HCT116 (cell line): ENCODE results near the gene TLL2. TPM values are rescaled to one million over a fixed set of nuclear protein-coding genes. Genes with fewer than 3 reads are reported as not detected.
A peak's percentile ranks its signal among the peaks of the same experiment; 100 is the strongest.

ENCODE experiments used
- ATAC-seq: fragments of 200-7000 bp; cut with Tn5 transposase; 2 replicates; pipeline ENCODE4 v1.9.1; 2020; ENCODE audit warnings: mild to moderate bottlenecking, moderate library complexity
- BruUV-seq: library from RNA; stranded (reverse); fragments of 400-500 nt; replicated peaks from 2 replicates; lab custom pipeline; 2021; lab: Mats Ljungman, UMichigan
- CTCF ChIA-PET: fragments of 300-600 bp; sonication (Branson Sonifier 250); formaldehyde crosslinking; loops from one replicate; lab custom pipeline; 2021; ENCODE audit warnings: antibody characterized with exemption; lab: Charles Lee
- POLR2A ChIA-PET: fragments of 300-600, 350-600 bp; sonication (Branson Sonifier 250); formaldehyde crosslinking; loops from one replicate; lab custom pipeline; 2021; ENCODE audit warnings: antibody characterized with exemption; lab: Charles Lee
- RAD21 ChIA-PET, 2 experiments: fragments of 300-600 bp; sonication (Branson Sonifier 250); formaldehyde crosslinking; loops; one replicate each; lab custom pipeline; 2023; ENCODE audit warnings: low total read pairs in 2 of 2; ENCODE audit not compliant: uncharacterized antibody in 2 of 2, unreplicated experiment in 2 of 2, low non-redundant PET in 1 of 2; lab: Charles Lee
- DNase-seq: peaks from one replicate; pipeline ENCODE4 v3.0.0-alpha.2; 2010; ENCODE audit warnings: low read depth, low spot score
- H2AFZ ChIP-seq: fragments of 200-600 bp; shearing (Covaris generic), sonication (generic); 2 replicates; pipeline ENCODE4 v1.6.1; 2017; ENCODE audit warnings: low read depth, mixed run types, mixed read lengths, antibody characterized with exemption, low read length; ENCODE audit not compliant: poor library complexity, severe bottlenecking
- H3K27ac ChIP-seq: 2 replicates; pipeline ENCODE4 v1.5.1; 2012; ENCODE audit warnings: low read depth, low read length
- H3K27me3 ChIP-seq: fragments of 200-600 bp; sonication (generic); 2 replicates; pipeline ENCODE4 v1.6.1; 2016; ENCODE audit warnings: mixed run types, low read length, mixed read lengths; ENCODE audit not compliant: insufficient read depth
- H3K36me3 ChIP-seq, 2 experiments: fragments of 200-500 bp in 1 of 2; fragments of 200-600 bp in 1 of 2; sonication (Bioruptor generic) in 1 of 2; sonication (generic) in 1 of 2; 2 replicates each; pipeline versions ENCODE4 v1.5.1 to v1.6.1; 2014 to 2016; ENCODE audit warnings: low read length in 2 of 2, inconsistent platforms in 1 of 2, mixed read lengths in 1 of 2, mixed run types in 1 of 2; ENCODE audit not compliant: insufficient read depth in 2 of 2, control insufficient read depth in 1 of 2
- H3K4me1 ChIP-seq, 2 experiments: fragments of 200-600 bp in 1 of 2; sonication (generic) in 1 of 2; 2 replicates each; pipeline versions ENCODE4 v1.5.1 to v1.6.1; 2012 to 2017; ENCODE audit warnings: low read length in 2 of 2, inconsistent platforms in 1 of 2, mild to moderate bottlenecking in 1 of 2, mixed read lengths in 1 of 2, mixed run types in 1 of 2, moderate library complexity in 1 of 2; ENCODE audit not compliant: insufficient read depth in 2 of 2, control insufficient read depth in 1 of 2
- H3K4me2 ChIP-seq: fragments of 200-600 bp; sonication (generic); 2 replicates; pipeline ENCODE4 v1.6.1; 2017; ENCODE audit warnings: mixed run types, low read length, mixed read lengths
- H3K4me3 ChIP-seq, 2 experiments: fragments of 200-600 bp in 1 of 2; sonication (generic) in 1 of 2; replicated peaks in 1 of 2; 2 replicates each; pipeline ENCODE4 v1.5.1; 2011 to 2016; ENCODE audit warnings: low read length in 2 of 2, control low read depth in 1 of 2, low read depth in 1 of 2, mild to moderate bottlenecking in 1 of 2, mixed read lengths in 1 of 2, mixed run types in 1 of 2
- H3K79me2 ChIP-seq: fragments of 200-600 bp; sonication (generic); 2 replicates; pipeline ENCODE4 v1.6.1; 2017; ENCODE audit warnings: mild to moderate bottlenecking, mixed run types, low read length, moderate library complexity, mixed read lengths; ENCODE audit not compliant: insufficient read depth
- H3K9ac ChIP-seq: fragments of 200-600 bp; sonication (generic); 2 replicates; pipeline ENCODE4 v1.6.1; 2016; ENCODE audit warnings: low read length, mixed read lengths
- H3K9me2 ChIP-seq: fragments of 200-600 bp; sonication (generic), shearing (Covaris generic); 2 replicates; pipeline ENCODE4 v1.6.1; 2017; ENCODE audit warnings: mixed run types, mild to moderate bottlenecking, moderate library complexity; ENCODE audit not compliant: insufficient read depth
- H3K9me3 ChIP-seq, 2 experiments: fragments of 200-500 bp in 1 of 2; fragments of 200-600 bp in 1 of 2; sonication (Bioruptor generic) in 1 of 2; sonication (generic) in 1 of 2; 2 replicates each; pipeline ENCODE4 v1.6.1; 2014 to 2017; ENCODE audit warnings: low read length in 2 of 2, mixed read lengths in 2 of 2, inconsistent platforms in 1 of 2, low read depth in 1 of 2, mild to moderate bottlenecking in 1 of 2, mixed run types in 1 of 2, moderate library complexity in 1 of 2; ENCODE audit not compliant: control insufficient read depth in 1 of 2, insufficient read depth in 1 of 2
- H4K20me1 ChIP-seq: fragments of 200-600 bp; sonication (generic), shearing (Covaris generic); 2 replicates; pipeline ENCODE4 v1.6.1; 2017; ENCODE audit warnings: mixed run types, mild to moderate bottlenecking, moderate library complexity; ENCODE audit not compliant: insufficient read depth
- CBX3 ChIP-seq: IDR thresholded peaks from 2 replicates; pipeline ENCODE4 v1.6.1; 2012; ENCODE audit warnings: low read depth
- ELF1 ChIP-seq: IDR thresholded peaks from 2 replicates; pipeline ENCODE4 v1.6.1; 2012; ENCODE audit warnings: low read depth, borderline replicate concordance
- EZH2phosphoT487 ChIP-seq: fragments of 200-600 bp; IDR thresholded peaks from 2 replicates; pipeline ENCODE4 v1.6.1; 2018; ENCODE audit warnings: antibody characterized with exemption, borderline replicate concordance
- FOSL1 ChIP-seq: IDR thresholded peaks from 2 replicates; pipeline ENCODE4 v1.6.1; 2012; ENCODE audit warnings: low read depth
- JUND ChIP-seq: IDR thresholded peaks from 2 replicates; pipeline ENCODE4 v1.6.1; 2012
- POLR2AphosphoS5 ChIP-seq: IDR thresholded peaks from 2 replicates; pipeline ENCODE4 v1.6.1; 2011; ENCODE audit warnings: mild to moderate bottlenecking, low read depth, low read length, moderate library complexity
- REST ChIP-seq: IDR thresholded peaks from 2 replicates; pipeline ENCODE4 v1.6.1; 2012; ENCODE audit warnings: low read depth
- SIN3A ChIP-seq: IDR thresholded peaks from 2 replicates; pipeline ENCODE4 v1.6.1; 2012; ENCODE audit warnings: low read depth
- YY1 ChIP-seq: IDR thresholded peaks from 2 replicates; pipeline ENCODE4 v1.6.1; 2011; ENCODE audit warnings: low read length, low read depth, moderate library complexity, mild to moderate bottlenecking; ENCODE audit not compliant: insufficient replicate concordance; ENCODE audit errors: extremely low read depth
- ZFX ChIP-seq: fragments of 450-650 bp; IDR thresholded peaks from 2 replicates; pipeline ENCODE4 v1.6.1; 2017
- intact Hi-C: fragments of 100-400 bp; cut with micrococcal nuclease; formaldehyde crosslinking; loops from 2 replicates; pipeline ENCODE4 v1.10.0; 2022
- total RNA-seq: library from RNA; stranded (reverse); gene quantifications from one replicate; pipeline ENCODE4 v1.2.1, GENCODE V29; 2021; ENCODE audit not compliant: unreplicated experiment

TLL2 gene
- total RNA-seq, 1 experiment from 2014 or later, result 1.3 TPM

GRCh38 chr10:96496281-96496925, 17.3 kb downstream of the TLL2 start:
- no peaks in the 10 kb centered on the region for H4K20me1 ChIP-seq
- no peak overlapping the region for H3K27ac ChIP-seq
- ChIA-PET RAD21 (no interaction called here), POLR2A (no interaction called here), CTCF (interaction anchor here (1.3 kb wide), 1 partner anchor 17 kb away, joined by 4 read pairs; the partner anchor contains the start of gene TLL2)
- H3K4me3 ChIP-seq, result no peak overlapping the region
- no peaks in the 10 kb centered on the region for H3K79me2 ChIP-seq
- H3K9me2 ChIP-seq, result no peaks in the 10 kb centered on the region
- TF ChIP-seq FOSL1, result no peak
- TF ChIP-seq REST, result peak; percentile 70
- ATAC-seq (peak; percentile 40; the same call in 1 of the 2 replicates), DNase-seq (no peak)
- H3K36me3 ChIP-seq, result no peaks in the 10 kb centered on the region
- H3K9ac ChIP-seq, result no peak overlapping the region
- no peak overlapping the region for H2AFZ ChIP-seq
- no TSS peak for BruUV-seq
- intact Hi-C loops, result no loop called here
- no peaks in the 10 kb centered on the region for H3K27me3 ChIP-seq
- no peaks in the 10 kb centered on the region for H3K9me3 ChIP-seq
- H3K4me1 ChIP-seq, result peaks cover 0 to 17% of the 10 kb centered on the region in 2 experiments; a peak in 3 of 4 replicates
- H3K4me2 ChIP-seq, result no peak overlapping the region

GRCh38 chr10:96495544-96495943, 18.2 kb downstream of the TLL2 start:
- RAD21 ChIA-PET, result no interaction called here
- Histone ChIP-seq H4K20me1 (no peaks in the 10 kb centered on the region), H3K4me2 (no peak overlapping the region), H3K27me3 (no peaks in the 10 kb centered on the region), H3K36me3 (no peaks in the 10 kb centered on the region), H3K27ac (no peak overlapping the region), H3K9ac (no peak overlapping the region), H2AFZ (no peak overlapping the region), H3K9me3 (no peaks in the 10 kb centered on the region), H3K4me1 (peaks cover 0 to 9% of the 10 kb centered on the region in 2 experiments; a peak in 1 of 4 replicates), H3K4me3 (no peak overlapping the region), H3K79me2 (no peaks in the 10 kb centered on the region), H3K9me2 (no peaks in the 10 kb centered on the region)
- ATAC-seq (no peak), DNase-seq (no peak)
- POLR2A ChIA-PET, result no interaction called here
- TF ChIP-seq ZFX (no peak), ELF1 (no peak), EZH2phosphoT487 (no peak), YY1 (no peak), POLR2AphosphoS5 (no peak), REST (no peak), SIN3A (no peak), FOSL1 (no peak), CBX3 (no peak), JUND (no peak)
- no TSS peak for BruUV-seq
- CTCF ChIA-PET, result no interaction called here
- intact Hi-C loops, result no loop called here
